ENCODE data around the gene CCDC40.

The CCDC40 gene

GRCh38 chr17:80104956-80105375 is 68.5 kb downstream of the CCDC40 start:
- ChIA-PET CTCF (interaction anchor here (0.7 kb wide), 2 partner anchors 41 to 526 kb away, joined by 3 to 4 read pairs; no protein-coding TSS in a partner anchor), POLR2A (ENCODE audit: low non-redundant PET) (no interaction called here)
- DNase-seq (ENCODE audit: low spot score) = no peak
- no peak for TF ChIP-seq CTCF (conservative IDR thresholded peaks at IDR 0.05; ENCODE audit: low read depth)
- H3K27ac ChIP-seq = peak overlapping the region; percentile 83

- ChIA-PET CTCF (interaction anchor here (0.7 kb wide), 1 partner anchor 40 kb away, joined by 3 read pairs; no protein-coding TSS in a partner anchor), POLR2A (ENCODE audit: low non-redundant PET) (no interaction called here)
- no peak for DNase-seq (ENCODE audit: low spot score)
- no peak for TF ChIP-seq CTCF (conservative IDR thresholded peaks at IDR 0.05; ENCODE audit: low read depth)
- H3K27ac ChIP-seq = no peak overlapping the region
These were observed 69.3 kb downstream of the CCDC40 start for GRCh38 chr17:80105762-80106161.

GRCh38 chr17:80106176-80106575 is 69.7 kb downstream of the CCDC40 start:
- ChIA-PET POLR2A (ENCODE audit: low non-redundant PET) (no interaction called here), CTCF (interaction anchor here (0.7 kb wide), 1 partner anchor 299 kb away, joined by 5 read pairs; no protein-coding TSS in a partner anchor)
- TF ChIP-seq CTCF (conservative IDR thresholded peaks at IDR 0.05; ENCODE audit: low read depth) = no peak
- no peak for DNase-seq (ENCODE audit: low spot score)
- no peak overlapping the region for H3K27ac ChIP-seq

GRCh38 chr17:80106751-80107150 is 70.3 kb downstream of the CCDC40 start:
- H3K27ac ChIP-seq = no peak overlapping the region
- ChIA-PET POLR2A (ENCODE audit: low non-redundant PET) (no interaction called here), CTCF (interaction anchor here (0.7 kb wide), 1 partner anchor 300 kb away, joined by 5 read pairs; no protein-coding TSS in a partner anchor)
- no peak for TF ChIP-seq CTCF (conservative IDR thresholded peaks at IDR 0.05; ENCODE audit: low read depth)
- DNase-seq (ENCODE audit: low spot score) = no peak

- ChIA-PET CTCF (interaction anchor here (0.5 to 1.0 kb wide), 2 partner anchors 25 to 261 kb away, joined by 3 to 4 read pairs; no protein-coding TSS in a partner anchor), POLR2A (ENCODE audit: low non-redundant PET) (interaction anchor here (0.6 to 0.8 kb wide), 2 partner anchors 151 to 268 kb away, joined by 3 read pairs; partner anchors contain the start of gene CBX4)
- no peak for TF ChIP-seq CTCF (conservative IDR thresholded peaks at IDR 0.05; ENCODE audit: low read depth)
- DNase-seq (ENCODE audit: low spot score) = no peak
- no peak overlapping the region for H3K27ac ChIP-seq
These were observed 71.0 kb downstream of the CCDC40 start for GRCh38 chr17:80107231-80108021.

- ChIA-PET CTCF (interaction anchor here (0.5 to 1.0 kb wide), 4 partner anchors 21 to 262 kb away, joined by 3 to 4 read pairs (median 3); no protein-coding TSS in a partner anchor), POLR2A (ENCODE audit: low non-redundant PET) (interaction anchor here (0.6 to 0.8 kb wide), 2 partner anchors 150 to 269 kb away, joined by 3 read pairs; partner anchors contain the start of gene CBX4)
- H3K27ac ChIP-seq = peak overlapping the region; percentile 80
- no peak for TF ChIP-seq CTCF (conservative IDR thresholded peaks at IDR 0.05; ENCODE audit: low read depth)
- DNase-seq (ENCODE audit: low spot score) = no peak
These were observed 71.9 kb downstream of the CCDC40 start for GRCh38 chr17:80108036-80108971.

Measured in RWPE1 (cell line).